K562 (cell line): ENCODE measurements around the gene POU4F3. TPM values are rescaled to one million over a fixed set of nuclear protein-coding genes. Genes with fewer than 3 reads are reported as not detected.

Experiments
- ATAC-seq: fragments of 200-7000 bp; cut with Tn5 transposase; 3 replicates; pipeline ENCODE4 v1.9.1; 2020; ENCODE audit warnings: moderate library complexity
- BruUV-seq: library from RNA; stranded (reverse); fragments of 400-500 nt; replicated peaks from 2 replicates; lab custom pipeline; 2021; lab: Mats Ljungman, UMichigan
- CTCF ChIA-PET: fragments of 300-600 bp; formaldehyde crosslinking; extraction: SDS; loops from one replicate; lab custom pipeline; 2021; ENCODE audit warnings: low intra/inter-chr PET ratio; lab: Yijun Ruan, JAX
- POLR2A ChIA-PET: fragments of 300-600, 350-650 bp; sonication (Branson Sonifier 250); formaldehyde crosslinking; extraction: SDS; loops from one replicate; lab custom pipeline; 2021; ENCODE audit warnings: antibody characterized with exemption, inconsistent platforms; lab: Yijun Ruan, JAX
- DNase-seq, 4 experiments: peaks; one replicate each; pipeline versions ENCODE4 v3.0.0 to v3.0.0-alpha.2; 2011 to 2018; ENCODE audit warnings: low spot score in 3 of 4, mixed read lengths in 3 of 4; ENCODE audit errors: extremely low read depth in 1 of 4
- FAIRE-seq: peaks from 2 replicates; lab custom pipeline; 2011; peaks lifted over from hg19 to GRCh38; lab: Jason Lieb, UNC
- H2AFZ ChIP-seq: 2 replicates; pipeline ENCODE4 v1.6.0; 2011; ENCODE audit warnings: low read depth, low read length, control low read depth, inconsistent platforms
- H3K27ac ChIP-seq: fragments of 200-600 bp; 3 replicates; pipeline ENCODE4 v1.8.0; 2011; ENCODE audit warnings: low read depth, mild to moderate bottlenecking, control low read depth, inconsistent platforms, low read length, moderate library complexity, mixed read lengths; ENCODE audit errors: extremely low read depth
- H3K27me3 ChIP-seq, 2 experiments: fragments of 300-600 bp in 1 of 2; 2 replicates in 1 of 2; 3 replicates in 1 of 2; pipeline versions ENCODE4 v1.6.0 to v1.8.0; 2011; ENCODE audit warnings: inconsistent platforms in 2 of 2, low read length in 2 of 2, mild to moderate bottlenecking in 1 of 2, mixed read lengths in 1 of 2, moderate library complexity in 1 of 2; ENCODE audit not compliant: control insufficient read depth in 2 of 2, insufficient read depth in 2 of 2
- H3K36me3 ChIP-seq: fragments of 300-600 bp; 3 replicates; pipeline ENCODE4 v1.8.0; 2011; ENCODE audit warnings: mild to moderate bottlenecking, low read length, inconsistent platforms; ENCODE audit not compliant: control insufficient read depth, insufficient read depth
- H3K4me1 ChIP-seq, 2 experiments: fragments of 200-600 bp in 1 of 2; replicated peaks in 1 of 2; 2 replicates in 1 of 2; 3 replicates in 1 of 2; pipeline versions ENCODE4 v1.5.1 to v1.8.0; 2011; ENCODE audit warnings: inconsistent platforms in 2 of 2, low read length in 2 of 2, mild to moderate bottlenecking in 1 of 2, mixed read lengths in 1 of 2, moderate library complexity in 1 of 2; ENCODE audit not compliant: control insufficient read depth in 2 of 2, insufficient read depth in 2 of 2
- H3K4me2 ChIP-seq: 2 replicates; pipeline ENCODE4 v1.6.1; 2011; ENCODE audit warnings: low read length, control low read depth, inconsistent platforms, mixed read lengths; ENCODE audit not compliant: insufficient read depth
- H3K4me3 ChIP-seq: fragments of 200-600 bp; sonication (generic), shearing (Covaris generic); 2 replicates; pipeline ENCODE4 v1.5.1; 2016; ENCODE audit warnings: control low read depth, inconsistent platforms
- H3K79me2 ChIP-seq: fragments of 200-600 bp; 3 replicates; pipeline ENCODE4 v1.8.0; 2011; ENCODE audit warnings: low read length, inconsistent platforms; ENCODE audit not compliant: control insufficient read depth, insufficient read depth
- H3K9ac ChIP-seq, 2 experiments: 2 replicates each; pipeline versions ENCODE4 v1.6.0 to v1.6.1; 2011; ENCODE audit warnings: low read depth in 2 of 2, low read length in 2 of 2, control low read depth in 1 of 2, inconsistent platforms in 1 of 2, mild to moderate bottlenecking in 1 of 2, mixed read lengths in 1 of 2; ENCODE audit not compliant: insufficient read depth in 1 of 2
- H3K9me1 ChIP-seq: one replicate; pipeline ENCODE4 v1.6.0; 2011; ENCODE audit warnings: inconsistent platforms, mild to moderate bottlenecking, low read length, moderate library complexity; ENCODE audit not compliant: control insufficient read depth, insufficient read depth
- H3K9me3 ChIP-seq: replicated peaks from 2 replicates; pipeline ENCODE4 v1.5.1; 2011; ENCODE audit warnings: low read depth, low read length, inconsistent platforms; ENCODE audit not compliant: control insufficient read depth, insufficient read depth
- H4K20me1 ChIP-seq: replicated peaks from 2 replicates; pipeline ENCODE4 v1.6.1; 2011; ENCODE audit warnings: low read length, inconsistent platforms, mixed read lengths; ENCODE audit not compliant: control insufficient read depth, insufficient read depth
- BCOR ChIP-seq: fragments of 450-650 bp; IDR thresholded peaks from 2 replicates; pipeline ENCODE4 v1.6.1; 2016
- CHD4 ChIP-seq: fragments of 200-600 bp; sonication (generic); IDR thresholded peaks from 3 replicates; pipeline ENCODE4 v1.6.1; 2012; ENCODE audit warnings: low read depth, mild to moderate bottlenecking, mixed read lengths, low read length, inconsistent platforms; ENCODE audit not compliant: insufficient read depth, insufficient replicate concordance, poor library complexity, severe bottlenecking
- KAT7 ChIP-seq: sonication (generic); formaldehyde crosslinking; IDR thresholded peaks from 2 replicates; pipeline ENCODE4 v1.8.0; 2022; ENCODE audit warnings: missing genetic modification reagents, mild to moderate bottlenecking, borderline replicate concordance
- NCOR1 ChIP-seq: fragments of 450-650 bp; IDR thresholded peaks from 2 replicates; pipeline ENCODE4 v1.6.1; 2016; ENCODE audit warnings: mild to moderate bottlenecking, moderate library complexity
- POLR2A ChIP-seq: fragments of 450-650 bp; conservative IDR thresholded peaks from 2 replicates; pipeline ENCODE4 v1.6.1; 2016
- ZNF695 ChIP-seq: fragments of 450-650 bp; formaldehyde crosslinking; IDR thresholded peaks from 2 replicates; pipeline ENCODE4 v1.4.0; 2020; ENCODE audit warnings: mild to moderate bottlenecking, moderate library complexity
- WGBS: fragments of 100-300 bp; shearing (Covaris generic); methylation state at CpG from one replicate; pipeline ENCODE4 v1.1.6; 2016; ENCODE audit warnings: low coverage, mixed read lengths; ENCODE audit not compliant: insufficient coverage; ENCODE audit errors: missing lambda C conversion rate; 5-methylcytosine and 5-hydroxymethylcytosine counted together
- in situ Hi-C: fragments of 300-500 bp; cut with MboI; formaldehyde crosslinking; loops from 4 replicates; pipeline ENCODE4 v1.15.0; 2018; ENCODE audit warnings: inconsistent platforms, mixed read lengths
- intact Hi-C: fragments of 100-400 bp; cut with micrococcal nuclease; formaldehyde crosslinking; loops from 2 replicates; pipeline ENCODE4 v1.14.2; 2022
- polyA plus RNA-seq, 8 experiments: library from polyadenylated mRNA; depleted of rRNA in 4 of 8; stranded (reverse) in 5 of 8; unstranded in 3 of 8; fragments of >200 nt; fragmentation: Nextera tagmentation in 2 of 8; fragmentation: Illumina TruSeq in 1 of 8; extraction: Ambion mirVana in 2 of 8; extraction: Trizol in 1 of 8; gene quantifications; 2 replicates each; pipeline versions ENCODE4 v1.2.1 to v1.2.3, GENCODE V29; 2011 to 2014; ENCODE audit warnings: inconsistent platforms in 1 of 8, missing spikeins in 1 of 8
- total RNA-seq, 7 experiments: library from RNA; depleted of rRNA in 6 of 7; stranded (reverse); fragments of >200 nt in 6 of 7; fragmentation: Illumina TruSeq in 2 of 7; extraction: Trizol in 2 of 7; gene quantifications; 2 replicates each; pipeline versions ENCODE4 v1.2.1 to v1.2.3, GENCODE V29; 2011 to 2021; ENCODE audit warnings: low replicate concordance in 1 of 7
- TF ChIP-seq, protein P1 (sequence below), 2 experiments: fragments of 200-800 bp in 1 of 2; sonication (Bioruptor generic) in 1 of 2; sonication (generic) in 1 of 2; formaldehyde crosslinking in 1 of 2; IDR thresholded peaks in 1 of 2; conservative IDR thresholded peaks in 1 of 2; 2 replicates each; pipeline versions ENCODE4 v1.5.0 to v1.6.1; 2016 to 2020; ENCODE audit warnings: missing compliant biosample characterization in 1 of 2, missing genetic modification characterization in 1 of 2, missing genetic modification reagents in 1 of 2
- TF ChIP-seq, protein P2 (sequence below), 2 experiments: fragments of 450-650 bp in 1 of 2; sonication (generic) in 1 of 2; formaldehyde crosslinking in 1 of 2; IDR thresholded peaks; 2 replicates each; pipeline versions ENCODE4 v1.7.1 to v1.9.0; 2016 to 2022; ENCODE audit warnings: inconsistent platforms in 1 of 2, mild to moderate bottlenecking in 1 of 2, missing genetic modification reagents in 1 of 2
- TF ChIP-seq, protein P3 (sequence below): fragments of 450-650 bp; formaldehyde crosslinking; IDR thresholded peaks from 2 replicates; pipeline ENCODE4 v1.4.0; 2022; ENCODE audit warnings: mild to moderate bottlenecking, moderate library complexity

Gene POU4F3
- total and polyA plus RNA-seq, 9 of the 15 experiments (the other 6 are each of a cell fraction or from before 2014, with no cell fraction given) = 0.04 to 0.13 (median 0.07) TPM; not detected in 6

DNA sequence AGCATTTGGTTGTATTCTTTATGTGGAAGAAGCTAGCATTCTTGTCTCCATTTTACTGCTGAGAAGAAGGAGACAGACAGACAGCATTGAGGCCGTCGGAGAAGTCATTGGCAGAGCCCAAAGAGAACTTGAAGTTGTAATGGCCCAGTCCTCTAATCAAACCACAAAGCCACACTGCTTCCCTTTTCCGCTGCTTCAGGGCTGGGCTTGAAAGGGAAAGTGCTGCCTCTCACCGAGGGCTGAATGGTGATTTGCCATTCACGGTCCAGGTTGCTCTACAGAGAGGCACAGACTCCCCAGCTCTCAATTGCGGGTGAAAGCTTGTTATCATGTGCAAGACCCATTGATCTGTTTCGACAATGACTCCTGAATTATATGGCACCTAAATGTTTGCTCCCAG, 25.6 kb upstream of the POU4F3 start (continued):
- TF ChIP-seq, protein P1, sequence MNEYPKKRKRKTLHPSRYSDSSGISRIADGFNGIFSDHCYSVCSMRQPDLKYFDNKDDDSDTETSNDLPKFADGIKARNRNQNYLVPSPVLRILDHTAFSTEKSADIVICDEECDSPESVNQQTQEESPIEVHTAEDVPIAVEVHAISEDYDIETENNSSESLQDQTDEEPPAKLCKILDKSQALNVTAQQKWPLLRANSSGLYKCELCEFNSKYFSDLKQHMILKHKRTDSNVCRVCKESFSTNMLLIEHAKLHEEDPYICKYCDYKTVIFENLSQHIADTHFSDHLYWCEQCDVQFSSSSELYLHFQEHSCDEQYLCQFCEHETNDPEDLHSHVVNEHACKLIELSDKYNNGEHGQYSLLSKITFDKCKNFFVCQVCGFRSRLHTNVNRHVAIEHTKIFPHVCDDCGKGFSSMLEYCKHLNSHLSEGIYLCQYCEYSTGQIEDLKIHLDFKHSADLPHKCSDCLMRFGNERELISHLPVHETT (CRISPR knock-in tag; conservative IDR thresholded peaks at IDR 0.05 in 1 of 2, IDR thresholded peaks at IDR 0.05 in 1 of 2) = no peak
- TF ChIP-seq, all 486 proteins: peak for 0

DNA sequence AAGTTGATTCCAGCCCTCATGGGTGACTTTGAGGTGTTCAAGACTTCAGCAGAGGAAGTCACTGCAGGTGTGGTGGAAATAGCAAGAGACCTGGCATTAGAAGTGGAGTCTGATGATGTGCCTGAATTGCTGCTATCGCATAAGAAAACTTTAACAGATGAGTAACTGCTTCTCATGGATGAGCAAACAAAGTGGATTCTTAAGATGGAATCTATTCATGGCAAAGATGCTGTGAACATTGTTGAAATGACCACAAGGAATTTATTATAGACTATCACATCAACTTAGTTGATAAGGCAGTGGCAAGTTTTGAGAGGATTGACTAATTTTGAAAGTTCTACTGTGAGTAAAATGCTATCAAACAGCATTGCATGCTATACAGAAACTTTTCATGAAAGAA, 17.1 kb upstream of the POU4F3 start:
- Histone ChIP-seq H3K27me3 (peaks cover 3 to 15% of the 10 kb centered on the region in 2 experiments; a peak in 4 of 5 replicates), H3K9me1 (no peaks in the 10 kb centered on the region), H3K79me2 (no peaks in the 10 kb centered on the region), H3K9me3 (no peaks in the 10 kb centered on the region), H4K20me1 (no peaks in the 10 kb centered on the region), H2AFZ (no peak overlapping the region), H3K4me3 (no peak overlapping the region), H3K27ac (no peak overlapping the region), H3K4me2 (no peak overlapping the region), H3K36me3 (no peaks in the 10 kb centered on the region), H3K9ac (no peak overlapping the region), H3K4me1 (no peaks in the 10 kb centered on the region)
- no TSS peak for BruUV-seq
- intact Hi-C loops (no loop called here), in situ Hi-C loops (loop anchor here (25.0 kb wide), 1 partner anchor 641 kb away; no protein-coding TSS in a partner anchor)
- no peak for ATAC-seq
- FAIRE-seq = no peak
- WGBS = 0% methylated on average over 1 of the region's 1 CpG
- CTCF ChIA-PET = no interaction called here
- POLR2A ChIA-PET = no interaction called here
- DNase-seq = no peak
- TF ChIP-seq POLR2A (no peak), BCOR (no peak), KAT7 (no peak), ZNF695 (no peak), NCOR1 (no peak), CHD4 (no peak)
- TF ChIP-seq, protein P2, sequence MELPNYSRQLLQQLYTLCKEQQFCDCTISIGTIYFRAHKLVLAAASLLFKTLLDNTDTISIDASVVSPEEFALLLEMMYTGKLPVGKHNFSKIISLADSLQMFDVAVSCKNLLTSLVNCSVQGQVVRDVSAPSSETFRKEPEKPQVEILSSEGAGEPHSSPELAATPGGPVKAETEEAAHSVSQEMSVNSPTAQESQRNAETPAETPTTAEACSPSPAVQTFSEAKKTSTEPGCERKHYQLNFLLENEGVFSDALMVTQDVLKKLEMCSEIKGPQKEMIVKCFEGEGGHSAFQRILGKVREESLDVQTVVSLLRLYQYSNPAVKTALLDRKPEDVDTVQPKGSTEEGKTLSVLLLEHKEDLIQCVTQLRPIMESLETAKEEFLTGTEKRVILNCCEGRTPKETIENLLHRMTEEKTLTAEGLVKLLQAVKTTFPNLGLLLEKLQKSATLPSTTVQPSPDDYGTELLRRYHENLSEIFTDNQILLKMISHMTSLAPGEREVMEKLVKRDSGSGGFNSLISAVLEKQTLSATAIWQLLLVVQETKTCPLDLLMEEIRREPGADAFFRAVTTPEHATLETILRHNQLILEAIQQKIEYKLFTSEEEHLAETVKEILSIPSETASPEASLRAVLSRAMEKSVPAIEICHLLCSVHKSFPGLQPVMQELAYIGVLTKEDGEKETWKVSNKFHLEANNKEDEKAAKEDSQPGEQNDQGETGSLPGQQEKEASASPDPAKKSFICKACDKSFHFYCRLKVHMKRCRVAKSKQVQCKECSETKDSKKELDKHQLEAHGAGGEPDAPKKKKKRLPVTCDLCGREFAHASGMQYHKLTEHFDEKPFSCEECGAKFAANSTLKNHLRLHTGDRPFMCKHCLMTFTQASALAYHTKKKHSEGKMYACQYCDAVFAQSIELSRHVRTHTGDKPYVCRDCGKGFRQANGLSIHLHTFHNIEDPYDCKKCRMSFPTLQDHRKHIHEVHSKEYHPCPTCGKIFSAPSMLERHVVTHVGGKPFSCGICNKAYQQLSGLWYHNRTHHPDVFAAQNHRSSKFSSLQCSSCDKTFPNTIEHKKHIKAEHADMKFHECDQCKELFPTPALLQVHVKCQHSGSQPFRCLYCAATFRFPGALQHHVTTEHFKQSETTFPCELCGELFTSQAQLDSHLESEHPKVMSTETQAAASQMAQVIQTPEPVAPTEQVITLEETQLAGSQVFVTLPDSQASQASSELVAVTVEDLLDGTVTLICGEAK (IDR thresholded peaks at IDR 0.05) = no peak
- TF ChIP-seq, protein P2 (CRISPR knock-in tag; IDR thresholded peaks at IDR 0.05) = no peak
- TF ChIP-seq, protein P3, sequence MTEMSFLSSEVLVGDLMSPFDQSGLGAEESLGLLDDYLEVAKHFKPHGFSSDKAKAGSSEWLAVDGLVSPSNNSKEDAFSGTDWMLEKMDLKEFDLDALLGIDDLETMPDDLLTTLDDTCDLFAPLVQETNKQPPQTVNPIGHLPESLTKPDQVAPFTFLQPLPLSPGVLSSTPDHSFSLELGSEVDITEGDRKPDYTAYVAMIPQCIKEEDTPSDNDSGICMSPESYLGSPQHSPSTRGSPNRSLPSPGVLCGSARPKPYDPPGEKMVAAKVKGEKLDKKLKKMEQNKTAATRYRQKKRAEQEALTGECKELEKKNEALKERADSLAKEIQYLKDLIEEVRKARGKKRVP = no peak
